IPS DF 19.7 (cell line): ENCODE measurements around the gene MTA1.

Source experiments
- DNase-seq: peaks from one replicate; pipeline ENCODE4 v3.0.0-alpha.2; 2013; ENCODE audit warnings: low read depth, low spot score

Gene MTA1

DNA sequence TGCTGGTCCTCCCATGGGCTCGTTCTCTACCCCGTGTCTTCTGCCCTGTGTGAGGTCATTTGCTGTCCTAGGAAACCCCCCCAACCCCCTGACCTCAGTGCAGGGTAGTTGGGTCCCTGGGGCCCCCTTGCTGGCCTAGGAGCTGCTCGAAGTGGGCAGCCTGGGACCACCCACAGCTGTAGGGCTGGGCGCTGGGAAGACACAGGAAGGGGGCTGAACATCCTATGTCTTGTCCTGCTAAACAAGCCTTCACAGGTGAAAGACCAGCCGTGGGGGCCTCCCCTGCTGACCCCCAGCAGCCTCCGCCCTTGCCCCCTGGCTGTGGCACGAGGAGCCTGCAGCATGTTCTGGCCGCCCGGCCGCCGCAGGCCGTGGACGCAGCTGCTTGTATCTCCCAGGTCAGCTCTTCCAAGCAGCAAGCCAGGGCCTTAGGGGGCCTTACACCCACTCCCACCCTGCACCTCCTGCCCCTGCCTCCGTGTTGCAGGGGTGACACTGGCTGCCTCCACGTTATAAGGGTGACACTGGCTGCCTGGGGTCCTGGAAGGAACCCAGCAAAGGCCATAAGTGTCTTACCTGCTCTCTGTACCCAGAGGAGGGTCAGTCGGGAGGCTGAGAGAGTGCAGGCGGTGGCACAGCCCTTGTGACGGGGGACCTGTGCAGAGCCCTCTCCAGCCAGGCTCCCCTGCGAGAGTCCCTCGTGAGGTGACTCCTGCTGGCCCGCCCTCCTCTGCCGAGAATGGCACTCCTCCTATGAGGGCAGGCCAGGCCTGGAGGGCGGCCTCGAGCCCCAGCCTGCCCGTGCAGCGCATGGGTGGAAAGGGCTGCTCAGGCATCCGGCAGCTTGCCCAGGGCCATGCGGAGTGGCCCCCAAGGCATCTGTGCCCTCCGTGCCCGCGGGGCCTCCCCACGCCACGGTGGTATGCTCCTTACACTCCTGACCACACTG, 32.8 kb upstream of the MTA1 start:
- DNase-seq: no peak

DNA sequence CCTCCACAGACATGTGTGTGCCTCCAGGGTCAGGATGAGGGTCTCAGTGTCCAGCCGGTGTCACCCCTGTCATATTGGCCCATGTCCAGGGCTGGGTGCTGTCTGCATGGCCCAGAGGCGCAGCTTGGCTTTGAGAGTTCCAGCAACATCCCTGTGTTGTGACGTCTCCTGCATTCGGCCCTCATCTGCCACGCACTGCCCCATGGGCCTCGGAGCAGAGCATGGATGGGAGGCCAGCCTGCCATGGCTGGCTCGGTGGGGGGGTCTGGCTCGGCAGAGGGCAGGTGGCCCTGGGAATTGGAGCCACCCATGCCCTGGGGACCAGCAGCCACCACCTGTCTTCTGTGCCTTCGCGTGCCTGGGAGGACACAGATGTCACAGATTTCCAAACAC, 32.1 kb upstream of the MTA1 start:
- no peak for DNase-seq

DNA sequence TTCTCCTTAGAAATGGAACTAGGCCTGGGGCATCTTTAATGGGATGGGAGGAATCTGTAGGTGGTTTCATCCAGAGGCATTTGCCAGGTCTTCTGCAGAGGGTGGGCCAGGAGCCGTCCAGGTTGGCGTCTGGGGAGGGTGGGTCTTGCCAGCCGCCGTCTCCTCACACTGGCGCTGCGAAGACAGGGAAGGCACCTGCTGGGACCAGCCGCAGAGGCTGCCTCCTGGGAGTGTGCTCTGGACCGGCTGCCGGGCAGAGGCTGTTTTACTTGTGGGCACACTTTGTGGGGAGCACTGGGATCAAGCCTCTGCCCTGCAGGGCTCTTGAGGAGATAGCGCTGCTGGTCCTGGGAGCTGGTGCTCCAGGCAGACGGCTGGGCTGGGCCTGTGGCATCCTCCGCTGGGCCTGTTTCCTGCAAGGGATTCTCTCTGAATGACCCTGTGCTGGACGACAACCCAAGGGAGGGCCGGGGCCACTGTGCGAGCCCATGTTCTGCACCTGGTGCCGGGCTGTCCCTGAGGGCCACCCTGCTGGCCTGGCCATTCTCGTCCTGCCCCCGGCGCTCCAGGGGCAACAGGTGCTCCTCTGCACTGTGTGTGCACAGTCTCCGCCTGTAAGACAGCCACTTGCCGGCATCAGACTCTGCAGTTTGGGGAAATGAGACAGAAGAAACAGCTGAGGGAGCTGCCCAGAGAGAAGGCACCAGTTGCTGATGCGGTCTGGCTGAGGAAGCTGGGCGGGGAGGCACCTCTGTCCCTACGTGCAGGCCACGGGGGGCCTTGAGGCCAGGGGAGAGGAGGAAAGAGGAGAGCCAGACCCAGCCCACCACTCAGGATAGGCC, 31.3 kb upstream of the MTA1 start:
- DNase-seq: no peak

DNA sequence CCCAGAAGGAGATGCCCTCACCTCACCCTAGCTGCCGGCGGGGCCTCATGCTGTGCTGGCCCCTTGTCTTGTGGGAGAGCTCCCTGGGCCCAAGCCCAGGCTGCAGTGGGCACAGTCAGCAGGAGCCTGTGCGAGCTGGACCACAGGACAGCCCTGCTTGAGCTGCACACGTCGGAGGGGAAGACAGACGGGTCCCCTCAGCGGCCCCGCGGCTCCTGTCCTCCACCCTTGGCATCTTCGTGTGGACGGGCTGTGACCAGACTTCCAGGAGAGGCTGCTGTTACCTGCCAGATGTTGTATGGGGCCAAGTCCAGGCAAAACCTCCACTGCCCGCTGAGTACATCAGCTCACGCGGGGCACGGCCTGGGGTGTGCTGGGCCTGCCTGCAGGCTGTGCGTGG, 30.7 kb upstream of the MTA1 start:
- no peak for DNase-seq

DNA sequence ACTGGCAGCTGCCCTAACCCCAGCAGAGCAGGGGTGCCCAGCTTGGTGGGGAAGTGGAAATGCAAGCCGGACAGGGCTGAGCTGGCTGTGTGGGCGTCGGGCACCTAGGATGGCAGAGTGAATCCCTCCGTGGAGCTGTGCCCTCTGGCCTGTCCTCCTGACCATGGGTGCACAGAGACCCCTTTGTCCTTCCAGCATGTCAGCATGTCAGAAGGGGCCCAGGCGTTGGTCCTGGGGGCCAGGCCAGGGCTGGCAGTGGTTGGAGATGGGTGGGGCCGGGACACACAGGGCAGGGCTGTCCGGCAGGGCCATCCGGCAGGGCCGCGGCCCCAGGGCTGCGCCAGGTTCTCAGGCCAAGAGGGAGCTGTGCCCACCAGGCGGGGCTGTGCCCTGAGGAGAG, 30.1 kb upstream of the MTA1 start:
- DNase-seq: no peak

DNA sequence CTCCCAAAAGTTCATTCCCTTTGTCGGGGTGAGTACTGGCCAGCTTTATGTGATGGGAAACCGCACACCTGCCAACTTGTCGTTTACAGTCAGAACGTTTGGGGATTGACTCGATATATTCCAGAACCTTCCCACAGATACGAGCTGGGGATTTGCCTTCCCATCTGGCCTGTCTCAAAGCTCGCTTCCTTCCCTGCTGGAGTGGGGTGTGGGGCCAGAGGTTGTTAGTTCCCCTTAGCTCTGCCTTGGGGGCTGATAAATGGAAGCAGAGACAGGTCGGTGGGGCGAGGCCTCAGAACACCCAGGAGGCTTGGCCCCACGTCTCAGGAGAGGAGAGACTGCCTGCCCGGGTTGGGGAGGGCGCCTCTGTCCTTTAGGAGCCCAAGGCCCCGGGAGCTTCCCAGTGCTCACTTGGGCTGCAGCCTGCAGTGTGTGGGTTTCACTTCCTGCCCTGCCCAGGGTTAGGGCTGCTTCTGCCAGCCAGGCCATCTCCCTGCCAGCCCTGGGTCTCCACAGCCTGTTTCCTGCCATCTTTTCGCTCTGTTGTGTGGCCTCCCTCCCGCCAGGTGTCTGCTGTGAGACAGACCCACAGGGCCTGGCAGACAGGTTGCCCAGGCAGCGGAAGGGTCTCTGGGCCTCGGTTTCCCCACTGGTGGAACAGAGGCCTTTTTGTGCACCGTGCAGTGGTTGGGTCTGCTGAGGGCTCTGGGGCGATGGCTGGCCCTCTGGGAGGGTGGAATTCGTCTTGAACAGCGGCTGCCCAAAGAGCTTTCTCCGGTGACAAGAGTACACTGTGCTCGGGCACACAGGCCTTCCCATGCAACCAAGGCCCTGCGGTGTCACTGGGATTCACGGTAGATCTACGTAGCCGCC, 29.4 kb upstream of the MTA1 start:
- no peak for DNase-seq

DNA sequence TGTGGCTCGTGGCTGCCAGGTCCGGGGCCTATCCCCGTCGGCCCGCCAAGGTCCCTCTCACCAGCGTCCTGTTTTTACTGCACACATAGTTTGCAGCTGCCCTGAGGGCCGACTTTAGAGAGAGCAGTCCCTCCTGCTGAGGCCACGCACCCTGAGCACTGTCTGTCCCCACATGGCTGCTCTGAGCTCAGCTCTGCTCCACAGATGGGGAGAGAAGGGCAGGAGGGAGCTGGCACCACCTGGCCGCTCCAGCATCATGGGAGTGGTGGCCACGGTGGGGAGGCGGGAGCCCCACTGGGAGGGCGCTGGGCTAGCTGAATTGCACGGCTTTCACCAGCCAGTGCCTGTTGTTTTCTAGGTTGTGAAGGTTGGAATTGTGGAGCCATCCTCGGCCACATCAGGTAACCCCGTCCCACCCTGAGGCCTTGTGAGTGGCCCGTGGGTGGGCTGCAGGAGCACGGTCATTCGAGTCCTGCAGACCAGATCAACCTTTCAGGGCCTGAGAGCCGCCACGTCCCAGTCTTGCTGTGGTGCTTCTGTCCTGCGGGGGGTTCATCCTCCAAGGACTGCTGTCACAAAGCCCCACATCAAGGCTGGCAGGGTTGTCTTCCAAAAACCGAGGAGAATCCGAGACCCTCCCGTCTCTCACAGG, 28.7 kb upstream of the MTA1 start:
- DNase-seq: no peak

DNA sequence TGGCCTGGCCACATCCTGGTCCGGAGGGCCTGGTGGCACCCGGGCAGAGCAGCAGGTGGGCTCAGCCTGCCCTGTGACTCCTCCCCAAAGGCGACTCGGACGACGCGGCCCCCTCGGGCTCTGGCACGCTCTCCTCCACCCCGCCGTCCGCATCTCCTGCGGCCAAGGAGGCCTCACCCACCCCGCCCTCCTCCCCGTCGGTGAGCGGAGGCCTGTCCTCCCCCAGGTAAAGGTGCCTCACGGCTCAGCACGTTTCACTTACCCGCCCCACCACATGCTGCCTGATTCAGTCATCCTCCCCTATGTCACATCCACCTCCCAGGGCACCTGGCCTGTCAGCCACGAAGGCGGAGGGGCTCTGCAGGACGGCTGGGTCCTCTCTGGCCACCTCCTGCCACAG, 28.1 kb upstream of the MTA1 start:
- no peak for DNase-seq

DNA sequence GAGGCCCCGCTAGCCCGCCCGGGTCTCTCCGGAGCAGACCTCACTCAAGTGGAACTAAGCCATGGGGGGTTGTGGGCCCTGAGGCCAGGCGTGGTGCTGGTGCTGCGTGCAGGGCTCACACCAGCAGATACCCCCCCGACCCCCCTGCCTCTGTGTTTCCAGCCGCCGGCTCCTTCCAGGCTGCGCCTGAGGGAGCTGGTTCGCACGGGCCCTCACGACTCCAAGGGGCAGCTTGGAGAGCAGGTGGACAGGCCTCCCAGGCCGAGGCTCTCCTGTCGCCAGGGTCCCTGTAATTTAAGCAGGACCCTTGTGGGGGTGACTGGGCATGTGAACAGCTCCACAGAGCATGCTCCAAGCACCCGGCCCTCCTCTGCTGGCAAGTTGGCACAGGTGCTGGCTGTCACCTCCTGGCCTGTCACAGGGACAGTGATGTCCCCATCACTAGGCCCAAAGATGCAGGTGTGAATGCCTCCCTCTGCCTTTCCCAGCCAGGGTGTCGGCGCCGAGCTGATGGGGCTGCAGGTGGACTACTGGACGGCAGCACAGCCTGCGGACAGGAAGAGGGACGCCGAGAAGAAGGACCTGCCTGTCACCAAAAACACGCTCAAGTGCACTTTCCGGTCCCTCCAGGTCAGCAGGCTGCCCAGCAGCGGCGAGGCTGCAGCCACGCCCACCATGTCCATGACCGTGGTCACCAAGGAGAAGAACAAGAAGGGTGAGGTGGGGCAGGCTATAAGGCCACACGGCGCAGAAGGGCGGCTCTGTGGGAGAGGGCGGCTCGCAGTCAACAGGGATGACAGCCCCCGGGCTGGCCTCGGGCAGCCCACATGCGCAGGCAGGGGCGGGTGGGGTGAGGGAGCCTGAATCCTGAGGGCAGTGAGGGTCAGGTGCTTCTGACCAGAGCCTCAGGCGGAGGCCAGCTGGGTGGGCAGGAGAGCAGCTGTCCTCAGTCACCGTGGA, 27.2 kb upstream of the MTA1 start:
- no peak for DNase-seq

DNA sequence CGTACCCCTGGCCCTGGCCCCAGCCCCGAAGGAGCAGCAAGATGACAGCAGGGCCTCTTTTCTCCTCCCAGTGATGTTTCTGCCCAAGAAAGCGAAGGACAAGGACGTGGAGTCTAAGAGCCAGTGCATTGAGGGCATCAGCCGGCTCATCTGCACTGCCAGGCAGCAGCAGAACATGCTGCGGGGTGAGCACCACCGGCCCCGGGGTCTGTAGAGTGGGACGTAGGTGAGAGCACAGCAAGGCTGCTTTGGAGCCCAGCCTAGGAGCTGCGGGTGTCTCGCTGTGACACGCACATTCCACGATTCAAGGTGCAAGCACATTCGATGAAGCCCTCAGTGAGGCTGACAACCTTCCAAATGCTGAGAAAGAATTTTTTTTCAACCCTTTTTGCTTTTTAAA, 26.5 kb upstream of the MTA1 start:
- no peak for DNase-seq

DNA sequence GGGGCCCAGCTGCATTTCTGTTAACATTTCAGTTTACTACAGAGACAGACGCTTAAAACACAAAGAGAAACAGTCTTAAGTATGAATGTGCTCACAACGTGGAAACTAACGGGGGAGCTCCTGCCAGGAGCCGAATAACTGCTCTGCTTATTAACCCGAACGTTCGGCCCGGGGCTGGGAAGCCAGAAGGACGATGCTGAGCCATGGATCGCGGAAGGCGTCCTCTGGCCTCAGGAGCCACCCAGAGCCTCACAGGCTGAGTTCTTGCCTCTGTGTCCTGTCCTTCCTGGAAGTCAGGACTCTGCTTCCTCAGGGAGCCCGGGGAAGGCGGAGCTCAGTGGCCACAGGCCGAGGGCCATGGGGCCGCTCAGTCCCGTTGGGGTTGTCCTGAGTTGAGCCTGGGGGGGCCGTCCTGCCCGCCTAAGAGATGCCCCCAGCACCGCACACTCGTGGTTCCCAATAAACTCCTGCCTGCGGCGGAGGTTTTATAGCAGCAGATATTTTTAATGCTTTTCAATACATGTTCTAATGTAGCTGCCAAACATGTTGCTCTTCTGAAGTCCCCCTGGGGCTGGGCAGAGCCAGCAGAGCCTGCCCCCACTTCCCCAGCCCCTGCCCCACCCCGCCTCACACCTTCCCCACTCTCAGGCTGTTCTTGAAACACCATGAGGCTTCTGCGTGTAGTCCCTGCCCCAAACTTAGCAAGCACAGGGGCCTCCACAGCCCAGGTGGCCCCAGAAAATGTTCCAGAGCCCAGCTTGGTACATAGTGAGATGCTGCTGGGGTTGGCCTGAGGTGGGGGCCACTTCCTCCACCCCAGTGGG, 24.7 kb upstream of the MTA1 start:
- no peak for DNase-seq

DNA sequence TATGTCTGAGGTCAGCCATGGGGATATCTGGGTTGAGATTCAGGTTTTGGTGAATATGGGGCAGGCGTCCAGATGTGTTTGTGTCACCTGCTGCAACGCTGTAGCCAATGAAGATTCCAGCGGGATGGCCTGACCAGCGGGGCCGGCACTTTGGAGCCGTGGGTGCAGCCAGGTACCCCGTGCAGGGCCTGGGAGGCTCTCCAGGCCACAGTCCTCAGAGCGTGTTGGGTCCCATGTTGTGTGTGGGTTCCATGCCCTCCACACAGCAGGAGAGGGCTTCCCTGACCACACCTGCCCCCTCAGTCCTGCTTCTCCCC, 24.1 kb upstream of the MTA1 start:
- DNase-seq: no peak

DNA sequence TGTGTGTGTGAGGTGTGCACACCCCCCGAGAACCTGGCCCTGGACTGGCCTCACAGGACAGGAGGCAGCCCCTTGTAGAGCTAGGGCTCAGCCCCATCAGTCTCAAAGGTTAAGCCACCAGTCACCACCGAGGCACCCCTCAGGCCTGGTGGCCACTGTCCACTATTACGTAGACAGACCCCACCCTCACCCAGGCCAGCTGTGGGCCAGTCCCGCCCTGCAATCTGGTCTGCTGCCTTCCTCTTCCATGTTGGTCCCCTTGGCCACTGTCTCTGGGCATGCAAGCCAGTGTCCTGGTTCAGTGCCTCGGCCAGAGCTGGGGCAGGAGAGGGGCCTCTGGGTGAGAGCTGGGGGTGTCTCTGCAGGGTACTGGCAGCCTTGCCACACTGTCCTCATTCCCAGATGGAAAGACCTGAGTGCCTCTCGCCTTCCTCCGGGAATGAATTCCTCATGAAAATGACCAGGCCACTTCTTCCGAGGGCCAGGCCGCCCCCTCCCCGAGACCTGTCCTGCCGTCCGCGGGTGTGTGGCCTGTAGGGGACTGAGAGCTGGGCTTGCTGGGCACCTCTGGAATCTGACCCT, 22.2 kb upstream of the MTA1 start:
- DNase-seq: no peak

DNA sequence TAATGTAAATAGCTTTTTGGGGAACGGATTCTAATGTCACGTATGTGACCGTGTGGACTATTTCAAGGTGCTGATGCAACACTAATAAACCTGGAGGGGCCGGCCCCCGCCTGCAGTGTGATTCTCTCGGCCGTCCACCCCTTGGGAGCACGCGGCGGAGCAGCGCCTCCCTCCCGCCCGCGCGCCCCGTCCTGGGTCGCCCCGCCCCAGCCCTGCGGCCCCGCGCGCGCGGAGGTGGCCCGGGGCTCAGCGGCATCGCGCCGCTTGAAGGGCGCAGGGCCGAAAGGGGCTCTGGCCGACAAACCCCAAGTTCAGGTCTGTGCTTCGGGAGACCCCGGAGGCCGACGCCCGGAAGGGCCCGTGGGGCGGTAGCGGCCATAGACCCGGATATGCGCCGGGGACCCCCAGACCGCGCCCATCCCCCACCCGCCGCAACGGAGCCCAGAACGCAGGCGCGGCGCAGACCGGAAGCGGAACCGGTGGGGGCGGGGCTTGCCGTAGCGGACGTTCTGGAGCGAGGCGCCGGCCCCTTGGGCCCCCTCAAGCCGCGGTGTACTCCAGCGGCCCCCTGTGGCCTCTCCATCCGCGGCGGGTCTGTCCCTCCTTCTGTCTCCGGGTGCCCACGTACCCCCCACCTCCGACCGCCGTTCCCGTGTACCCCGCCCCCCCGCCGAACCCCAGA, 21.4 kb upstream of the MTA1 start, which contains the start of gene TEX22:
TSS of gene TEX22 (plus strand) at position 495 of the 682 bp plus-strand sequence. CDS start 803 bp downstream, outside the sequence.
- no peak for DNase-seq

DNA sequence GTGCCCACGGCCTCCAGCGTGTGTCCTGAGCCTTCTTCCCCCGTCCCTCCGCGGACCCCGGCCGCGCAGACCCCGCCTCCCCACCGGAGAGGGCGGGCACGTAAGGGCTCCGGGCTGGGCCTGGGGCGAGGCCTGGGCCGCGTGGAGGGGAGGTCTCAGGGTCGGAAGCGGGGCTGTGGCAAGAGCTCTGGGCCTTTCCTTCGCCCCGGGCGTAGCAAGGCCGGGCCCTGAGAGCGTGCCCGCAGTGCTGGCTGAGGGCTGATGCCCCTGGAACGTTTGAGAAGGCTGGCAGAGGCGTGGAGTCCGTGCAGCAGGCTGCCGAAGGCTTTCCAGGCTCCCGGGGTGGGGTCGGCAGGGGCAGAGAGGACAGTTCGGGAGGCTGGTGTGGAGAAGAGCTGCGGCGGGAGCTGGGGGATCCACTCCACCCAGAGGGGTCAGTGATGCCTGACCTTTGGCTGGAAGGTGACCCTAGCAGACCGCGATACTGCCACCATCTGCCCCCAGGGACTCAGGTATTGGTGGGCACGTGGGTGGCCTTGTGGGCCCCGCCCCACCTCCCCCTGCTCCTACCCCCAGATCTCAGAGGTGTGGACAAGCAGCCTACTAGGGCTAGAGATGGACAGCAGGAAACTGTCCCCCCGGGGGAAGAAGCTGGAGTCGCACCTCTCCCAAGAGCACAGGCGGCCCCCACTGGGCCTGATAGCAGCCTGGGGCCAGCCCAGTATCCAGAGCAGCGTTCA, 20.7 kb upstream of the MTA1 start:
- DNase-seq: no peak

DNA sequence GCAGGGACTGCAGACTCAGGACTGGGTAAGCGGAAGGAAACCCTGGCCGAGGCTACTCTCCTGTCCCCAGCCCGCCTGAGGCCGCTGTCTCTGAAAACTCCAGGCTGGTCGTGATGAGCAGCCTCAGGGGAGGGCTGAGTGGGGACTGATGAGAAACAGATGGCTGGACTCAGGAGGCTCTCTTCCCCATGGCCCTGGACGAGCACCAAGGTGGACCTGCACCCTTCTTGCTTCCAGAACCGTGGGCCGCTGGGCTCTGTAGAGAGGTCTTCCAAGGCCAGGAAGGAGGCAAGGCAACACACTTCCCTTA, 20.2 kb upstream of the MTA1 start:
- DNase-seq: no peak

DNA sequence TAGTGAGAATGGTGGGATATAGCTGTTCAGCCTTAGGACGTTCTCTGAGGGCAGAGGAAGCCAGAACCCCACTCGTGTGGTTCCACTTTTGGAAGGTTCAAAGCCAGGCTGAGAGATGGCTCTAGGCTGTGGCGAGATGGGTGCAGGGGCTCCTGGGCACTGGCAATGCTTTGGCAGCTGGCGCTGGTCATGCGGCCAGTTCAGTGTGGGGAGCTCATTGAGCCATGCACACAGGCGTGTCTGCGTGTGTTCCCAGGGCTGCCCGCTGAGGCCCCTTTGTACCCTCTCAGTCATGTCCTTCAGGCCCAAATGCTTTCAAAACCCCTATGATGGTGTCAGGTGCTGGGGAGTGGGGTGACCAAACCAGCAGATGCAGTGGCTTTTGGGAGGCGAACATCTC, 19.6 kb upstream of the MTA1 start:
- no peak for DNase-seq

DNA sequence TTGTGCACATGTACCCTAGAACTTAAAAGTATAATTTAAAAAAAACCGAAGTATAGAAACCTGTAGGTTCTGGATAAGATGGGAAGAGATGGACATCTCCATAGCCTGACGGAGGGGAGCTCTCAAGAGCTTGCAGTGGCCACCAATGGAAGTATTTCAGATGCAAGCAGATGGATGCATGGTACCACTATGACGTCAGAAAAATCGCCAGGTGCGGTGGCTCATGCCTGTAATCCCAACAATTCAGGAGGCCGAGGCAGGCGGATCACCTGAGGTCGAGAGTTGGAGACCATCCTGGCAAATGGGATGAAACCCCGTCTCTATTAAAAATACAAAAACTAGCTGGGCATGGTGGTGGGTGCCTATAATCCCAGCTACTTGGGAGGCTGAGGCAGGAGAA, 17.9 kb upstream of the MTA1 start:
- no peak for DNase-seq
